Spleen (tissue), 11 donors: ENCODE data around the gene PARD3B. TPM values are rescaled to one million over a fixed set of nuclear protein-coding genes. Genes with fewer than 3 reads are reported as not detected.
A peak's percentile ranks its signal among the peaks of the same experiment; 100 is the strongest.

Source experiments
- DNase-seq: peaks from one replicate; pipeline ENCODE4 v3.0.0-alpha.2; 2020
- H3K27ac ChIP-seq, 8 donors: fragments of 200-600 bp; sonication (generic) in 7 of 8; 1 replicate in 4 of 8; 2 replicates in 4 of 8; pipeline versions ENCODE4 v1.5.0 to v1.8.0; 2016 to 2021; ENCODE audit warnings: inconsistent platforms in 4 of 8, mild to moderate bottlenecking in 4 of 8, moderate library complexity in 1 of 8
- H3K27me3 ChIP-seq, 7 donors: fragments of 200-600 bp; sonication (generic) in 6 of 7; replicated peaks in 1 of 7; 1 replicate in 4 of 7; 2 replicates in 3 of 7; pipeline versions ENCODE4 v1.5.0 to v1.8.0; 2016 to 2021; ENCODE audit warnings: inconsistent platforms in 3 of 7, mild to moderate bottlenecking in 1 of 7
- H3K36me3 ChIP-seq, 6 donors: fragments of 200-600 bp; sonication (generic) in 5 of 6; 1 replicate in 4 of 6; 2 replicates in 2 of 6; pipeline versions ENCODE4 v1.5.0 to v1.8.0; 2016 to 2021; ENCODE audit warnings: inconsistent platforms in 2 of 6
- H3K4me1 ChIP-seq, 6 donors: fragments of 200-600 bp; sonication (generic) in 5 of 6; 1 replicate in 3 of 6; 2 replicates in 3 of 6; pipeline versions ENCODE4 v1.5.0 to v1.8.0; 2016 to 2021; ENCODE audit warnings: inconsistent platforms in 3 of 6
- H3K4me3 ChIP-seq, 8 donors: fragments of 200-600 bp; sonication (generic) in 7 of 8; 1 replicate in 4 of 8; 2 replicates in 4 of 8; pipeline versions ENCODE4 v1.5.0 to v1.8.0; 2016 to 2021; ENCODE audit warnings: inconsistent platforms in 4 of 8, mild to moderate bottlenecking in 4 of 8, moderate library complexity in 2 of 8
- H3K9me3 ChIP-seq, 8 donors: fragments of 200-600 bp; sonication (generic) in 7 of 8; 1 replicate in 4 of 8; 2 replicates in 4 of 8; pipeline versions ENCODE4 v1.5.0 to v1.8.0; 2016 to 2021; ENCODE audit warnings: inconsistent platforms in 4 of 8
- POLR2A ChIP-seq, 3 donors: fragments of 450-650 bp; IDR thresholded peaks; one replicate each; pipeline ENCODE4 v1.5.1; 2017; ENCODE audit warnings: antibody characterized with exemption in 3 of 3, mild to moderate bottlenecking in 1 of 3
- POLR2AphosphoS5 ChIP-seq, 3 donors: sonication (generic); formaldehyde crosslinking; IDR thresholded peaks; one replicate each; pipeline ENCODE4 v1.5.1; 2017; ENCODE audit warnings: antibody characterized with exemption in 3 of 3
- WGBS, 5 donors: extraction: QIAGEN DNeasy Blood & Tissue Kit in 3 of 5; methylation state at CpG; one replicate each; pipeline versions ENCODE4 v1.1.5 to v1.1.7; 2013 to 2018; 5-methylcytosine and 5-hydroxymethylcytosine counted together
- intact Hi-C: fragments of 100-400 bp; cut with DNase I; formaldehyde crosslinking; loops from one replicate; pipeline ENCODE4 v1.15.0; 2023; ENCODE audit warnings: low total_unique reads
- polyA plus RNA-seq, 3 donors: library from polyadenylated mRNA; stranded (reverse); fragments of 200-250 nt; gene quantifications; one replicate each; pipeline ENCODE4 v1.2.1, GENCODE V29; 2013
- total RNA-seq, 7 donors: library from RNA; depleted of rRNA in 3 of 7; stranded (reverse); fragments of >200 nt in 3 of 7; fragmentation: NEBNext Ultra II Directional in 4 of 7; extraction: Animal tissue kit (Norgen Biotek cat#: 25700) in 4 of 7; gene quantifications; one replicate each; pipeline versions ENCODE4 v1.1.0 to v1.2.1, GENCODE V29; 2016 to 2021
- TF ChIP-seq, protein P1 (sequence below), 11 experiments: fragments of 200-600 bp in 7 of 11; fragments of 450-650 bp in 4 of 11; sonication (generic) in 4 of 11; IDR thresholded peaks in 8 of 11; conservative IDR thresholded peaks in 3 of 11; 1 replicate in 7 of 11; 2 replicates in 4 of 11; pipeline versions ENCODE4 v1.4.0 to v1.8.0; 2016 to 2021; ENCODE audit warnings: antibody characterized with exemption in 11 of 11, inconsistent platforms in 4 of 11, mild to moderate bottlenecking in 1 of 11
- donor health status: healthy with polysubstance abuse.
- donor health status: DM: no; HTN: no; CAD: no; lungs with moderate emphysema.
- donor health status: DM: no; HTN: no; CAD: no.
- donor health status: Bipolar disorder and iron deficiency.
- donor health status: healthy.
- donor health status: DM: no; HTN: no; CAD: no.
- donor health status: DM: yes; HTN: yes; CAD: no.

The PARD3B gene
- total and polyA plus RNA-seq, 10 donors: 0.85 to 27.8 (median 14.7) TPM

- Histone ChIP-seq H3K4me1 (peaks cover 0 to 34% (median 16%) of the 10 kb centered on the region in 6 donors), H3K27me3 (peaks cover 0 to 39% (median 10%) of the 10 kb centered on the region in 7 donors), H3K9me3 (no peaks in the 10 kb centered on the region), H3K36me3 (no peaks in the 10 kb centered on the region), H3K4me3 (no peak overlapping the region), H3K27ac (no peak overlapping the region)
- intact Hi-C loops: no loop called here
- no peak for DNase-seq
- WGBS, 5 donors: 90 to 99% (median 91%) methylated on average over 2 of the region's 2 CpGs
- TF ChIP-seq POLR2A (IDR thresholded peaks at IDR 0.05) (no peak), POLR2AphosphoS5 (IDR thresholded peaks at IDR 0.05) (no peak)
- TF ChIP-seq, protein P1, sequence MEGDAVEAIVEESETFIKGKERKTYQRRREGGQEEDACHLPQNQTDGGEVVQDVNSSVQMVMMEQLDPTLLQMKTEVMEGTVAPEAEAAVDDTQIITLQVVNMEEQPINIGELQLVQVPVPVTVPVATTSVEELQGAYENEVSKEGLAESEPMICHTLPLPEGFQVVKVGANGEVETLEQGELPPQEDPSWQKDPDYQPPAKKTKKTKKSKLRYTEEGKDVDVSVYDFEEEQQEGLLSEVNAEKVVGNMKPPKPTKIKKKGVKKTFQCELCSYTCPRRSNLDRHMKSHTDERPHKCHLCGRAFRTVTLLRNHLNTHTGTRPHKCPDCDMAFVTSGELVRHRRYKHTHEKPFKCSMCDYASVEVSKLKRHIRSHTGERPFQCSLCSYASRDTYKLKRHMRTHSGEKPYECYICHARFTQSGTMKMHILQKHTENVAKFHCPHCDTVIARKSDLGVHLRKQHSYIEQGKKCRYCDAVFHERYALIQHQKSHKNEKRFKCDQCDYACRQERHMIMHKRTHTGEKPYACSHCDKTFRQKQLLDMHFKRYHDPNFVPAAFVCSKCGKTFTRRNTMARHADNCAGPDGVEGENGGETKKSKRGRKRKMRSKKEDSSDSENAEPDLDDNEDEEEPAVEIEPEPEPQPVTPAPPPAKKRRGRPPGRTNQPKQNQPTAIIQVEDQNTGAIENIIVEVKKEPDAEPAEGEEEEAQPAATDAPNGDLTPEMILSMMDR (IDR thresholded peaks at IDR 0.05 in 8 of 11, conservative IDR thresholded peaks at IDR 0.05 in 3 of 11): no peak
Measured at GRCh38 chr2:204541637-204542036, 3.6 kb upstream of the PARD3B start.

- intact Hi-C loops: no loop called here
- Histone ChIP-seq H3K4me3 (no peak overlapping the region), H3K36me3 (no peaks in the 10 kb centered on the region), H3K9me3 (no peaks in the 10 kb centered on the region), H3K27ac (no peak overlapping the region), H3K27me3 (peaks cover 0 to 42% (median 10%) of the 10 kb centered on the region in 7 donors), H3K4me1 (peaks cover 0 to 39% (median 16%) of the 10 kb centered on the region in 6 donors)
- DNase-seq: no peak
- TF ChIP-seq POLR2AphosphoS5 (IDR thresholded peaks at IDR 0.05) (no peak), POLR2A (IDR thresholded peaks at IDR 0.05) (no peak)
- WGBS, 5 donors: 90 to 99% (median 95%) methylated on average over 4 of the region's 4 CpGs
Measured at GRCh38 chr2:204542982-204543608, 2.2 kb upstream of the PARD3B start.

DNA sequence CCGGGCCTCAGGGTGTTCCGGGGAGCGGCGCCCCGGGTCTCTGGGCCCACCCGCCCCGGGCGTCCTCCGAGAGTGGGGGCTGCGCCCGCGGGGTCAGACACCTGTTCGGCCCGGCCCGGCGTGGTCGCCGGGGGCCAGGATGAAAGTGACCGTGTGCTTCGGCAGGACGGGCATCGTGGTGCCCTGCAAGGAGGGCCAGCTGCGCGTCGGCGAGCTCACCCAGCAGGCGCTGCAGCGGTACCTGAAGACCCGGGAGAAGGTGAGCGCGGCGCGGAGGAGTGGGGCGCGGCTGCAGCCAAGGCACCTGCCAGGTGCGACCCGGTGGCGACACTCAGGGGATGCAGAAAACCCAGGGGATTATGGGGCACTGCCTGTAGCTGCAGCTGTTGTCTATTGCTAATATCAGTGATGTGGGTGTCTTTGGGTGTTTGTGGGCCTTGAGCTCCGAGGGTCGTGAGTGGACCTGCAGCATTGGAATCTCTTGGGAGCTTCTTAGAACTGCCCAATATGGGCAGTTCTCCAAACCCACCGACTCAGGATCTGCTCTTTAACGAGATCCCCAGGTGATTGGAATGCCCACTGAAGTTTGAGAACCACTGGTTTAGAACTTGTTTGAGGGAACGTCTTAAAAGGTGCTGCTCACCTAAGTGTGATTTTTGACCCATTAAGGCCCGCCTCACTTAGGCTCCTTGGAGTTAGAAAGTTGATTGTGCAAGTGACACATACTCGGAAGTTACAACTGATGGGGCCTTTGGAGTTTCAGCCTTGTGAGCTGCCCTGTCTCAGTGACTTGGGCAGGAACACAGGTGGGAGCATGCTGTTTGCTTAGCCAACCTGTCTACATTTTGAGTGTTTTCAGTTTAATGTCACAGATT lies 823 bp downstream of the PARD3B start:
- DNase-seq: peak; percentile 78
- TF ChIP-seq, protein P1 (IDR thresholded peaks at IDR 0.05 in 8 of 11, conservative IDR thresholded peaks at IDR 0.05 in 3 of 11): no peak
- TF ChIP-seq POLR2AphosphoS5 (IDR thresholded peaks at IDR 0.05): no peak
- TF ChIP-seq POLR2A (IDR thresholded peaks at IDR 0.05): no peak
- H3K27ac ChIP-seq: peak overlapping the region in 7 of 8 donors; percentile 75 to 86 (median 82)
- H3K9me3 ChIP-seq: no peaks in the 10 kb centered on the region
- H3K4me3 ChIP-seq: peak overlapping the region; percentile 56 to 84 (median 64)
- H3K36me3 ChIP-seq: no peaks in the 10 kb centered on the region
- WGBS, 5 donors: 5 to 59% (median 8%) methylated on average over 4 to 45 of the region's 45 CpGs
- intact Hi-C loops: no loop called here
- peaks cover 0 to 33% (median 16%) of the 10 kb centered on the region in 6 donors for H3K4me1 ChIP-seq
- H3K27me3 ChIP-seq: peaks cover 0 to 42% (median 10%) of the 10 kb centered on the region in 7 donors

- H3K27ac ChIP-seq: peak overlapping the region in 3 of 8 donors; percentile 3 to 11 (median 5)
Measured at GRCh38 chr2:204550751-204551511, 5.7 kb downstream of the PARD3B start.

More at GRCh38 chr2:204550751-204551511, 5.7 kb downstream of the PARD3B start:
- no peak overlapping the region for H3K4me3 ChIP-seq
- H3K36me3 ChIP-seq: no peaks in the 10 kb centered on the region
- H3K9me3 ChIP-seq: no peaks in the 10 kb centered on the region
- H3K27me3 ChIP-seq: peaks cover 0 to 11% (median 2%) of the 10 kb centered on the region in 7 donors
- no peak for TF ChIP-seq POLR2A (IDR thresholded peaks at IDR 0.05)
- TF ChIP-seq POLR2AphosphoS5 (IDR thresholded peaks at IDR 0.05): no peak
- TF ChIP-seq, protein P1 (IDR thresholded peaks at IDR 0.05 in 8 of 11, conservative IDR thresholded peaks at IDR 0.05 in 3 of 11): no peak
- WGBS, 5 donors: 72 to 82% (median 74%) methylated on average over 3 of the region's 3 CpGs
- H3K4me1 ChIP-seq: peaks cover 0 to 15% (median 2%) of the 10 kb centered on the region in 6 donors
- DNase-seq: no peak
- intact Hi-C loops: no loop called here
